LNCaP clone FGC (cell line): ENCODE data around the gene LHPP.

Experiments used
- DNase-seq: peaks from one replicate; pipeline ENCODE4 v3.0.0-alpha.2; 2011; ENCODE audit warnings: low read depth
- H3K4me3 ChIP-seq: 2 replicates; pipeline ENCODE4 v1.5.1; 2011; ENCODE audit warnings: mild to moderate bottlenecking, low read depth, low read length, control low read depth
- TF ChIP-seq, protein P1 (sequence below): IDR thresholded peaks from 2 replicates; pipeline ENCODE4 v1.5.1; 2012; ENCODE audit warnings: mild to moderate bottlenecking; ENCODE audit not compliant: control insufficient read depth, insufficient read depth; ENCODE audit errors: extremely low read depth

The LHPP gene

GRCh38 chr10:124495725-124496124, 34.1 kb downstream of the LHPP start:
- TF ChIP-seq, protein P1, sequence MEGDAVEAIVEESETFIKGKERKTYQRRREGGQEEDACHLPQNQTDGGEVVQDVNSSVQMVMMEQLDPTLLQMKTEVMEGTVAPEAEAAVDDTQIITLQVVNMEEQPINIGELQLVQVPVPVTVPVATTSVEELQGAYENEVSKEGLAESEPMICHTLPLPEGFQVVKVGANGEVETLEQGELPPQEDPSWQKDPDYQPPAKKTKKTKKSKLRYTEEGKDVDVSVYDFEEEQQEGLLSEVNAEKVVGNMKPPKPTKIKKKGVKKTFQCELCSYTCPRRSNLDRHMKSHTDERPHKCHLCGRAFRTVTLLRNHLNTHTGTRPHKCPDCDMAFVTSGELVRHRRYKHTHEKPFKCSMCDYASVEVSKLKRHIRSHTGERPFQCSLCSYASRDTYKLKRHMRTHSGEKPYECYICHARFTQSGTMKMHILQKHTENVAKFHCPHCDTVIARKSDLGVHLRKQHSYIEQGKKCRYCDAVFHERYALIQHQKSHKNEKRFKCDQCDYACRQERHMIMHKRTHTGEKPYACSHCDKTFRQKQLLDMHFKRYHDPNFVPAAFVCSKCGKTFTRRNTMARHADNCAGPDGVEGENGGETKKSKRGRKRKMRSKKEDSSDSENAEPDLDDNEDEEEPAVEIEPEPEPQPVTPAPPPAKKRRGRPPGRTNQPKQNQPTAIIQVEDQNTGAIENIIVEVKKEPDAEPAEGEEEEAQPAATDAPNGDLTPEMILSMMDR, result no peak
- DNase-seq, result no peak

GRCh38 chr10:124496150-124496549, 34.5 kb downstream of the LHPP start:
- TF ChIP-seq, protein P1, result no peak
- no peak for DNase-seq

More at GRCh38 chr10:124495725-124496124, 34.1 kb downstream of the LHPP start:
- no peak overlapping the region for H3K4me3 ChIP-seq

DNA sequence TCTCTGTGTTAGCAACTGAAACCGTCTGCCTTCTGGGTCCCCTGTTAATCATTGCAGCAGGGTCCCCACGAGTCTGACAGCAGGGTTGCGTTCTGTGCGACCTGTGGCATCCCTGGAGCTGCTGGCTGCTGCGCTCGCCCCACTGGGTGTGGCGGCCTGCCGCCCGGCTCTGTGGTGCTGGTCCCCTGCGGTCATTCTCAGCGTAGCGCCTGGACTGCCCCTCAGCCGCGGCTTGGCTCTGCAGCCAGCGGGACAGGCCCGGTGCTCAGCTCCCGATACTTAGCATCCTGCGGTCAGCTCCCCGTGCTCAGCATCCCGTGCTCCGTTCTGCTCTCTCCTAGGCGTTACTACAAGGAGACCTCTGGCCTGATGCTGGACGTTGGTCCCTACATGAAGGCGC, 35.0 kb downstream of the LHPP start:
- no peak overlapping the region for H3K4me3 ChIP-seq
- no peak for DNase-seq
- TF ChIP-seq, protein P1, result no peak

More at GRCh38 chr10:124496150-124496549, 34.5 kb downstream of the LHPP start:
- no peak overlapping the region for H3K4me3 ChIP-seq

DNA sequence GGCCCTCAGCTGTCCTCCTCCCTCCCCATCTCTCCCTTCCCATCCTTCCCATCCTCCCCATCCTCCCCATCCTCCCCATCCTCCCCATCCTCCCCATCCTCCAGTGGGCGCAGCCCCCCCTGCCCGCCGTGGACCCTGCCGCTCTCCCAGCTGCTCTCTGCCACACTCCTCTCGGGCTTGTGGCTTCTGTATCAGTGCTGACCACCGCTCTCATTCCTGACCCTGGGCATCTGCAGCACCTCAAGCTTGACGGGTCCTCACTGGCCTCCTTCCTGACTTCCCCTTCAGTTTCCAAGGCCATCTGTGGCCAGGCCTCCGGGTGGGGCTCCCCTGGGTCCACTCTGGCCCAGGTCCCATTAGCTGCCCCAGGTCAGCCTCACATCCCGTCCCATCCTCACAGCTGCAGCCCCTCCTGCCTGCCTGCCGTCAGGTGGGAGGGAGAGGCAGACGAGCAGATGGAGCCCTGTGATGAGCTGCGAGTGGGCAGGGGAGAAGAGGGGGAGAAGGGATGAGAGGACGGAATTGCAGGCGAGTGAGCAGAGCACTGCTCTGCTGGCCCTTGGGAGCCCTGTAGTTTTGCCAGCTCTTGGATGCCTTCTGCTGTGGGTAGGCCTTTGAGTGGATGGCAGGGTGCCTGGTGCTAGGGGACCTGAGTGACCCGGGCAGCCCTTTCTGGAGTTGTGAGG, 35.7 kb downstream of the LHPP start:
- TF ChIP-seq, protein P1, result no peak
- no peak overlapping the region for H3K4me3 ChIP-seq
- DNase-seq, result no peak

DNA sequence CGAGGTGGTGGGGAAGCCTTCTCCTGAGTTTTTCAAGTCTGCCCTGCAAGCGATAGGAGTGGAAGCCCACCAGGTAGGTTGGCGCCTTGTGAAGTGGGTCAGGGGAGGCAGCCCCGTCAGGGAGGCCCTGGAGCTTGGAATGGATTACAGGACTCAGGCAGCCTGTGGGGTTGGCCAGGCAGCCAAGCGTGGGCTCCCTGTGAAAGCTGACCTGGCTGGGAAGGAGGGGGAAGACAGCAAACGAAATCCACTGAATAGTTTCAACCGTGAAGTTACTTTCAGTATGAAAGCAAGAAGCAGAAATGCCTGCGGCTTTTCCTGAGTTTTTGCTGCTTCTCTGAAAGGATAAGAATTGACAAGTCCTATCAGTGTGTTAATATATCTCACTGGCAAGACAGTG, 36.4 kb downstream of the LHPP start:
- H3K4me3 ChIP-seq, result no peak overlapping the region
- DNase-seq, result no peak
- TF ChIP-seq, protein P1, result no peak

GRCh38 chr10:124500757-124501156, 39.1 kb downstream of the LHPP start:
- H3K4me3 ChIP-seq, result no peak overlapping the region
- TF ChIP-seq, protein P1, result no peak
- DNase-seq, result no peak

DNA sequence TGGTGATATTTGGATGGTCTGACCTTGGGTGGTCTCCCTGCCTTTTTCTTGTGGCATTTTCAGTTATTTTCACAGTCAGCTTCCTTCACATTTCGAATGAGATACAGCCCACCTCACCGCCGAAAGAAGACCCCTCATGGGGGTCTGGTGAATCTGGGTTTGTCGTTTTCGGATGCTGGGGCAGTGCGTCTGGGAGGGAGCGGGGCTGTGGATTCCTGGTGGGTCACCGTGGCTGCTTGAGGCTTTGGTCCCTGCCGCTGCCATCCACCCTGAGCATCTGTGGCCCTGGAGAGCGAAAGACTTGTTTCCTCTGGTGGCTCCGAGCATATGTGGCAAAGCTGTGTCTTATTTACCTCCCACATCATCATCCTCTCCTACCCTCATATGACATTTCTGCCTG, 43.1 kb downstream of the LHPP start:
- H3K4me3 ChIP-seq, result no peak overlapping the region
- no peak for DNase-seq
- TF ChIP-seq, protein P1, result no peak
